Measurements from ENCODE around the gene NOS3.
"Not testable (repeated sequence)": the region's sequence is repeated elsewhere in the genome, so short reads cannot be mapped to it uniquely, and the experiment has no call there.

NOS3 gene

GRCh38 chr7:151040616-151041375 lies 50.0 kb downstream of the NOS3 start:
- no peak for DNase-seq

DNA sequence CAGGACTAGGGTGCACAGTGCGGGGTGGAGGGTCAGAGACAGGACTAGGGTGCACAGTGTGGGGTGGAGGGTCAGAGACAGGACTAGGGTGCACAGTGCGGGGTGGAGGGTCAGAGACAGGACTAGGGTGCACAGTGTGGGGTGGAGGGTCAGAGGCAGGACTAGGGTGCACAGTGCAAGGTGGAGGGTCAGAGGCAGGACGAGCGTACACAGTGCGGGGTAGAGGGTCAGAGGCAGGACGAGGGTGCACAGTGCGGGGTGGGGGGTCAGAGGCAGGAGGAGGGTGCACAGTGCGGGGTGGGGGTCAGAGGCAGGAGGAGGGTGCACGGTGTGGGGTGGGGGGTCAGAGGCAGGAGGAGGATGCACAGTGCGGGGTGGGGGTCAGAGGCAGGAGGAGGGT lies 52.6 kb downstream of the NOS3 start:
- not testable (repeated sequence) for DNase-seq

GRCh38 chr7:151043959-151044358 lies 53.1 kb downstream of the NOS3 start:
- DNase-seq: no peak

- DNase-seq: no peak
Measured at GRCh38 chr7:151045262-151045661, 54.4 kb downstream of the NOS3 start.

GRCh38 chr7:151045967-151046366 lies 55.1 kb downstream of the NOS3 start:
- DNase-seq: no peak

DNA sequence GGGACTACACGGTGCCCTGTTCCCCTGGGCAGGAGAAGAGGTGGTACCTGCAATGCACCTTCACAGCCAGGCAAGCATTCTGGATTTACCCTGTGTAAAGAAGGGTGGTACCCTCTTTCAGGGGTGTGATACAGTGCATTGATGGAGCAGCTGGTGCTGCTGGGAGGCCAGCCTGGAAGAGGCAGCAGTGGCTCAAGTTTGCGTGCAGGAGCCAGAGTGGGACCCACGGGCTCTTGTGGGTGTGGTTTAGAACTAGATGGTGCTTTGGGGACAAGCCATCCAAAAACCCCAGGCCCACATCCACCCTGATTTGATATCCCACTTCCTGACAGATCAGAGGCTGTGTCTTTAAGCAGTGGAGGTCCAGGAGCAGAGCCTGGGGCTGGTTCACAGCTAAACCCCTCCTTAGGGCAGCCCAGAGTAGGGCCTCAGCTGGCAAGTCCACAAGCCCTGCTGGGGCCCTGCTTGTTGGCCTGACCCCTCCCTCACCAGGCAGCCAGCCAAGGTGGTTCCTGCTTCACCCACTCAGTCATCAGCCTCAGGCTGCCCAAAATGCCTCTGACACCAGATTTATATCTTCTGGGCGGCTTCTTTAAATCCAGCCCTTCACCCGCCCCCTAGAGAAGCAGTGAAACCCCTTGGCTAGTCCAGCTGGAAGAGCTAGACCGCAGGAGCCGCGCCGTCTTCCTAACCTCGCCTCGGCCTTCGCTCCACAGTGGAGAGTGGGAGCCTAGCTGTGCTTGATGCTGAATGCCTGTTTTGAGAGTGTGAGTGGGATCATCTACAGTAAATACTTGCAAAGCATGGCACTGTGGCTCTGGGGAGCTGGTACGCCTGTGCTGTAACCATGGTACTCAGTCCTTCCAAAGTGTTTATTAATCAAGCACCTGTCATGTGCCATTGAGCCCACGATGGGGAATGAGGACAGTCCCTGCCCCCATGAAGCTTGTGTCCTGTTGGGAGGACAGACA lies 56.1 kb downstream of the NOS3 start:
- no peak for DNase-seq

DNA sequence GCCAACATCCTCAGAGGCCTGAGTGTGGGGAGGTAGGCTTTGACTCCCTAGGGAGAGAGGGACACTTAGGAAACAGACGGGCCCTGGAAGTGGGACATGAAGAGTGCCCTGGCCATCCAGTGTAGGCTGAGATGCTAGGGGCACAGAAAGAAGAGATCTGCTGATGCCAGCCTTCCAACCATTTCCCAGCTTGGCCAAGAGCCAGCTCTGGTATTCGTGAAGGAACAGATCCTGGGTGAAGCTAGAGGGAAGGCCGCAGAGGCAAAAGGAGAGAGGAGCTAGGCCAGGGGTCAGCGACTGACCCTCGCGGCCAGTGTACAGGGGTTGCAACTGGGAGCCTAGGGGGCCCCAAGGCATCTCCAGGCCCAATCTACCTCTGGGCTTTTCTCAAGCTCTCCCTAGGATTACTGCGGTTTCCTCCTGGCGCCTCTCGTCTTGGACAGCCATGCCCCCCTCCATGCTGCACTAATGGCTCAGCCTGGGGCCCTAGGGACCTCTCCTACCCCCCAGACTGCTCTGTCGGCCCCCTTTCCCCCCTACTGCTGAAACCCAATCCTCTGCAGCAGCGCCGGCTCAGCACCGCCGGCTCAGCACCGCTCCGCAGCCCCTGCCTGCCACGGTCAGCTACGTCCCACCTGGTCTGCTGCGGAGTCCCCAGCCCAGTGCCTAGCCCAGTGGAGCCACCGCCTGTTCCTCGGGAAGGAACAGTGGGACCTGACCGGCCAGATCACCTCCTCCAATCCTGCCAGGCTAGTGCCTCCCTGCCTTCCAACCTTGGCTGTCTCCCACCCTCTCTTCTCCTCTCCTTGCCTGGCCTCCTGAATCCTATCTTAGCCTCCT lies 57.4 kb downstream of the NOS3 start, which contains the start of gene ASIC3:
ASIC3 (plus strand) TSS at position 556 of the 840 bp plus-strand sequence. CDS start 355 bp downstream, outside the sequence.
- no peak for DNase-seq

DNA sequence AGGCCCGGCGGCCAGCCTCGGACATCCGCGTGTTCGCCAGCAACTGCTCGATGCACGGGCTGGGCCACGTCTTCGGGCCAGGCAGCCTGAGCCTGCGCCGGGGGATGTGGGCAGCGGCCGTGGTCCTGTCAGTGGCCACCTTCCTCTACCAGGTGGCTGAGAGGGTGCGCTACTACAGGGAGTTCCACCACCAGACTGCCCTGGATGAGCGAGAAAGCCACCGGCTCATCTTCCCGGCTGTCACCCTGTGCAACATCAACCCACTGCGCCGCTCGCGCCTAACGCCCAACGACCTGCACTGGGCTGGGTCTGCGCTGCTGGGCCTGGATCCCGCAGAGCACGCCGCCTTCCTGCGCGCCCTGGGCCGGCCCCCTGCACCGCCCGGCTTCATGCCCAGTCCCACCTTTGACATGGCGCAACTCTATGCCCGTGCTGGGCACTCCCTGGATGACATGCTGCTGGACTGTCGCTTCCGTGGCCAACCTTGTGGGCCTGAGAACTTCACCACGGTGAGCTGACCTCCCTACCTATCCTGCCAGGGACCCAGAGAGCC lies 58.2 kb downstream of the NOS3 start:
- DNase-seq: no peak

DNA sequence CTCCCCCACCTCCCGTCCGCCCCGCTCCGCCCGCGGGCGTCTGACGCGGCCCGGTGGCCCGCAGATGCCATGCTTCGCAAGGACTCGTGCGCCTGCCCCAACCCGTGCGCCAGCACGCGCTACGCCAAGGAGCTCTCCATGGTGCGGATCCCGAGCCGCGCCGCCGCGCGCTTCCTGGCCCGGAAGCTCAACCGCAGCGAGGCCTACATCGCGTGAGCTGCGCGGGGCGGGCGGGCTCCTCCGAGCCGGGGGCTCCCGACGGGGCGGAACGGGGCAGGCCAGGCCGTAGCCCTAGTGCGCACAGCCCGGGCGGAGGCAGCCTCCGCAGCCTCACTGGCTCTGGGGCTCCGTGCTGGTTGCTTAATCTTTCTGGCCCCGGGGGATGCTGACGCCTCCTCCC lies 60.3 kb downstream of the NOS3 start:
- no peak for DNase-seq

- DNase-seq: peak; percentile 55
Measured at GRCh38 chr7:151053096-151053495, 62.3 kb downstream of the NOS3 start.

- DNase-seq: no peak
Measured at GRCh38 chr7:151053751-151054150, 62.9 kb downstream of the NOS3 start.

DNA sequence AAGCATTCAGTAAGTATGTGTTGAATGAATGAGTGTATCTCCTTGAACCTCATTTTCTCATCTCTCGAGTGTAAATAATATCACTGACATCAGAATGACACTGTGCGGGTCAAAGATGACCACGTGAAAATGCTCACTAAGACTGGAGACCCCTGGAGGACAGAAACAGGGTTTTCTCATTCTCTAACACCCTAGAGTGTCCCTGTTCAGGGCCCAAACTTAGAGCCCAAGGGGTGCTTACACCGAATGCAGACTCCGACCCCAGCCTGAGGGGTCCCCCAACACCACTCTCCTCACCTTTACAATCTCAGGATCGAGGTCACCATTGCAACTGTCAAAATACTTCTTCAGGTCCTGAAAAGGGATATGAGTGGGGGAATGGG lies 65.5 kb downstream of the NOS3 start:
- no peak for DNase-seq

- no peak for DNase-seq
Measured at GRCh38 chr7:151056666-151057505, 66.1 kb downstream of the NOS3 start.

- DNase-seq: no peak
Measured at GRCh38 chr7:151057506-151057988, 66.7 kb downstream of the NOS3 start, which contains the start of gene CDK5. Gene CDK5 (minus strand): TSS chr7:151057897. CDS start chr7:151057848, 49 bp downstream.

GRCh38 chr7:151057989-151058780 lies 67.4 kb downstream of the NOS3 start:
- DNase-seq: peak; percentile 98

- DNase-seq: no peak
Measured at GRCh38 chr7:151058781-151059366, 68.1 kb downstream of the NOS3 start.

DNA sequence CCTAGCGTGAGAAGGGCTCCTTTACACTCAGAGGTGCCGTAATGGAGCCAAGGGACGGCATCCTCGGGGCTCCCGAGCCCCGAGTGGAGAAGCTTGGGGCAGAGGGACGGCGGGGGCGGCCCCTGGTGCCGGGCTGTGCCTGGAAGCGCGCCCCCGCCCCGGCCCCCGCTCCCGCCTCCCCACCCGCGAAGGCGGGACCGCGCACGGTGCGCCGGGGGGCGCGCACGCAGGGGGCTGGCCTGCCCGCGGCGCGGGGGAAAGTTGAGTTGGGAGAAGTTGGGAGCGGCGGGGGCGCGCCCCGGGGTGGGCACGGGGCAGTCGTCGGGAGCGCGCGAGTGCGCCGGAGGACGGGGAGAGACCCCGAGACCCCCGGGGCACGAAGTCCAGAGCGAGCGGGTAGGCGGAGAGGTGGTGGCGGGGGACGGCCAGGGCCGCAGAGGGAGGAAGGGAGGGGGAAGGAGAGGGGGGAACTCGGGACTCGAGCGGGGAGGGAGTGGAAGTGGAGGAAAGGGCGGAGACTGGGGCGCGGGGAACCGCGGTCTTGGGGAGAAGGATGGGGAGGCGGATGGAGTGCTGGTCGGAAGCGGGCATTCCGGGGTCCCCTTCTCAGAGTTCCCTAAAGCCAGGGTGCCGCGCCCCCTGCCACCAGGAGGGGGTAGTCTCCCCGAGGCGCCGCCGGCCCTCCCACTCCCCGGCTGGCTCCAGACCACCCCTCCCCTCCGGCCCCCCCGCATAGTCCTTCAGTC lies 68.7 kb downstream of the NOS3 start, which contains the start of gene SLC4A2:
SLC4A2 (plus strand) TSS at position 223 of the 746 bp plus-strand sequence. CDS start 2,399 bp downstream, outside the sequence.
- peak; percentile 78 for DNase-seq

- DNase-seq: no peak
Measured at GRCh38 chr7:151060113-151060415, 69.2 kb downstream of the NOS3 start.

Data from GDM1 (cell line).